Fibroblast of lung (primary cell): ENCODE results near the gene GRK5. TPM values are rescaled to one million over a fixed set of nuclear protein-coding genes. Genes with fewer than 3 reads are reported as not detected.

ENCODE experiments used
- DNase-seq, 2 donors: peaks; one replicate each; pipeline versions ENCODE4 v3.0.0 to v3.0.0-alpha.2; 2010; ENCODE audit warnings: low read depth in 2 of 2
- H2AFZ ChIP-seq: 2 replicates; pipeline ENCODE4 v1.5.1; 2012; ENCODE audit warnings: low read length, control low read depth, inconsistent platforms
- H3K27ac ChIP-seq: 2 replicates; pipeline ENCODE4 v1.5.1; 2011; ENCODE audit warnings: low read length, control low read depth; ENCODE audit not compliant: insufficient read depth
- H3K27me3 ChIP-seq: 2 replicates; pipeline ENCODE4 v1.5.1; 2011; ENCODE audit warnings: mild to moderate bottlenecking, low read length; ENCODE audit not compliant: control insufficient read depth, insufficient read depth
- H3K36me3 ChIP-seq: 2 replicates; pipeline ENCODE4 v1.5.1; 2011; ENCODE audit warnings: low read length; ENCODE audit not compliant: control insufficient read depth, insufficient read depth
- H3K4me1 ChIP-seq: 2 replicates; pipeline ENCODE4 v1.5.1; 2011; ENCODE audit warnings: low read length; ENCODE audit not compliant: control insufficient read depth, insufficient read depth; ENCODE audit errors: extremely low read depth
- H3K4me2 ChIP-seq: 2 replicates; pipeline ENCODE4 v1.5.1; 2011; ENCODE audit warnings: low read length, control low read depth; ENCODE audit not compliant: insufficient read depth; ENCODE audit errors: extremely low read depth
- H3K4me3 ChIP-seq, 4 experiments: fragments of 200-600 bp in 1 of 4; sonication (generic) in 1 of 4; replicated peaks in 1 of 4; 2 replicates each; pipeline ENCODE4 v1.5.1; 2011 to 2016; ENCODE audit warnings: low read length in 4 of 4, low read depth in 3 of 4, mild to moderate bottlenecking in 3 of 4, control low read depth in 2 of 4, inconsistent platforms in 1 of 4, mixed read lengths in 1 of 4; ENCODE audit not compliant: insufficient read depth in 1 of 4; ENCODE audit errors: control extremely low read depth in 1 of 4
- H3K79me2 ChIP-seq: 2 replicates; pipeline ENCODE4 v1.5.1; 2012; ENCODE audit warnings: mild to moderate bottlenecking, low read length, inconsistent platforms; ENCODE audit not compliant: control insufficient read depth, insufficient read depth
- H3K9ac ChIP-seq: 2 replicates; pipeline ENCODE4 v1.5.1; 2011; ENCODE audit warnings: mild to moderate bottlenecking, low read length, control low read depth; ENCODE audit not compliant: insufficient read depth
- H3K9me3 ChIP-seq: 2 replicates; pipeline ENCODE4 v1.5.1; 2012; ENCODE audit warnings: low read depth, low read length; ENCODE audit not compliant: control insufficient read depth, insufficient read depth
- H4K20me1 ChIP-seq: 2 replicates; pipeline ENCODE4 v1.5.1; 2011; ENCODE audit warnings: low read length; ENCODE audit not compliant: control insufficient read depth, insufficient read depth; ENCODE audit errors: extremely low read depth
- CTCF ChIP-seq, 2 donors: IDR thresholded peaks in 1 of 2; conservative IDR thresholded peaks in 1 of 2; 1 replicate in 1 of 2; 2 replicates in 1 of 2; pipeline ENCODE4 v1.5.1; 2011 to 2012; ENCODE audit warnings: low read length in 2 of 2, control low read depth in 1 of 2, inconsistent platforms in 1 of 2, low read depth in 1 of 2, mild to moderate bottlenecking in 1 of 2
- EZH2 ChIP-seq: IDR thresholded peaks from 2 replicates; pipeline ENCODE4 v1.5.1; 2012; ENCODE audit warnings: low read length, control low read depth, mild to moderate bottlenecking; ENCODE audit errors: missing control alignments
- polyA plus RNA-seq, 2 donors: library from polyadenylated mRNA; depleted of rRNA in 1 of 2; stranded (reverse) in 1 of 2; unstranded in 1 of 2; fragments of >200 nt; gene quantifications; 2 replicates each; pipeline ENCODE4 v1.2.1, GENCODE V29; 2011 to 2012; ENCODE audit warnings: missing spikeins in 1 of 2
- total RNA-seq: library from RNA; depleted of rRNA; stranded (reverse); fragments of >200 nt; gene quantifications from 2 replicates; pipeline ENCODE4 v1.2.1, GENCODE V29; 2014

The GRK5 gene
- total and polyA plus RNA-seq, 2 donors (not counting 1 experiment from before 2014, with no cell fraction given): 24.1 to 90.3 TPM

- Histone ChIP-seq H3K27me3 (no peaks in the 10 kb centered on the region), H3K36me3 (no peaks in the 10 kb centered on the region), H3K9ac (no peak overlapping the region), H4K20me1 (no peaks in the 10 kb centered on the region), H3K79me2 (no peaks in the 10 kb centered on the region), H3K4me3 (no peak overlapping the region), H3K4me2 (no peak overlapping the region), H3K9me3 (no peaks in the 10 kb centered on the region), H3K27ac (no peak overlapping the region), H3K4me1 (peaks cover 23% of the 10 kb centered on the region), H2AFZ (no peak overlapping the region)
- TF ChIP-seq EZH2 (no peak), CTCF (conservative IDR thresholded peaks at IDR 0.05 in 1 of 2, IDR thresholded peaks at IDR 0.05 in 1 of 2; ENCODE audit: low read depth in 1 of 2, low read length in 2 of 2) (no peak)
- no peak for DNase-seq
Observed at GRCh38 chr10:119361037-119361436, 153.7 kb downstream of the GRK5 start.

- Histone ChIP-seq H3K4me1 (peaks cover 33% of the 10 kb centered on the region), H4K20me1 (no peaks in the 10 kb centered on the region), H3K27me3 (no peaks in the 10 kb centered on the region), H3K9ac (no peak overlapping the region), H2AFZ (no peak overlapping the region), H3K4me3 (no peak overlapping the region), H3K27ac (no peak overlapping the region), H3K4me2 (no peak overlapping the region), H3K9me3 (no peaks in the 10 kb centered on the region), H3K79me2 (peaks cover 6% of the 10 kb centered on the region), H3K36me3 (no peaks in the 10 kb centered on the region)
- DNase-seq: no peak
- TF ChIP-seq EZH2: no peak
- no peak for TF ChIP-seq CTCF (conservative IDR thresholded peaks at IDR 0.05 in 1 of 2, IDR thresholded peaks at IDR 0.05 in 1 of 2; ENCODE audit: low read depth in 1 of 2, low read length in 2 of 2)
Observed at GRCh38 chr10:119362122-119362521, 154.8 kb downstream of the GRK5 start.

GRCh38 chr10:119364645-119365600, 157.6 kb downstream of the GRK5 start:
- no peaks in the 10 kb centered on the region for H3K27me3 ChIP-seq
- H3K4me3 ChIP-seq: no peak overlapping the region
- H3K9ac ChIP-seq: no peak overlapping the region
- no peak overlapping the region for H2AFZ ChIP-seq
- DNase-seq: peak; percentile 44 to 59
- peaks cover 18% of the 10 kb centered on the region for H3K79me2 ChIP-seq
- TF ChIP-seq EZH2 (no peak), CTCF (conservative IDR thresholded peaks at IDR 0.05 in 1 of 2, IDR thresholded peaks at IDR 0.05 in 1 of 2; ENCODE audit: low read depth in 1 of 2, low read length in 2 of 2) (peak in 1 of 2 donors; percentile 22)
- H3K36me3 ChIP-seq: no peaks in the 10 kb centered on the region
- peak overlapping the region; percentile 50 for H3K27ac ChIP-seq
- H3K4me2 ChIP-seq: no peak overlapping the region
- H3K4me1 ChIP-seq: peaks cover 52% of the 10 kb centered on the region
- no peaks in the 10 kb centered on the region for H3K9me3 ChIP-seq
- H4K20me1 ChIP-seq: no peaks in the 10 kb centered on the region
